ENCODE data around the gene KLHL6. TPM values are rescaled to one million over a fixed set of nuclear protein-coding genes. Genes with fewer than 3 reads are reported as not detected.

KLHL6 gene
- total RNA-seq, 2 experiments from 2014 or later = 40.4 to 41.2 TPM

DNA sequence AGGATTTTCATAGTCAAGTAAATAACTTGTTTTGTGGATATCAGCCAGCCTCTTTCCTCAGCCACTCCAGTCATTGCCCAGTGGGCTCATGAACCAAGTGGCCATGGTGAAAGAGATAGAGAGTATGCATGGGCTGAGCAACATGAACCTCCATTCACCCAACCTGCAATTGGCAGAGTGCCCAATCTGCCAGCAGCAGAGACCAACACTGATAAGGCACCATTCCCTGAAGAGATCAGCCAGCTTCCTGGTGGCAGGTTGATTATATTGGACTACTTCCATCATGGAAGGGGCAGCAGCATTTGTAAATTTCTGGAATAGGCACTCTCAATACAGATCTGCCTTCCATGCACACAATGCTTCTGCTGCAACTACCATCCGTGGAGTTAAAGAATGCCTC lies 116.8 kb downstream of the KLHL6 start:
- ChIA-PET CTCF (interaction anchor here (1.5 to 2.9 kb wide), 3 partner anchors 9 to 17 kb away, joined by 3 to 7 read pairs (median 6); no protein-coding TSS in a partner anchor), POLR2A (no interaction called here)
- H3K4me3 Mint-ChIP-seq = no peak overlapping the region
- H3K9me3 Mint-ChIP-seq = peaks cover 18% of the 10 kb centered on the region
- H3K4me1 Mint-ChIP-seq = peaks cover 35% of the 10 kb centered on the region
- peaks cover 10% of the 10 kb centered on the region for H3K36me3 Mint-ChIP-seq (ENCODE audit: low read depth)
- H3K27me3 Mint-ChIP-seq = peaks cover 16% of the 10 kb centered on the region
- no peak overlapping the region for H3K27ac Mint-ChIP-seq
- no peak for DNase-seq

DNA sequence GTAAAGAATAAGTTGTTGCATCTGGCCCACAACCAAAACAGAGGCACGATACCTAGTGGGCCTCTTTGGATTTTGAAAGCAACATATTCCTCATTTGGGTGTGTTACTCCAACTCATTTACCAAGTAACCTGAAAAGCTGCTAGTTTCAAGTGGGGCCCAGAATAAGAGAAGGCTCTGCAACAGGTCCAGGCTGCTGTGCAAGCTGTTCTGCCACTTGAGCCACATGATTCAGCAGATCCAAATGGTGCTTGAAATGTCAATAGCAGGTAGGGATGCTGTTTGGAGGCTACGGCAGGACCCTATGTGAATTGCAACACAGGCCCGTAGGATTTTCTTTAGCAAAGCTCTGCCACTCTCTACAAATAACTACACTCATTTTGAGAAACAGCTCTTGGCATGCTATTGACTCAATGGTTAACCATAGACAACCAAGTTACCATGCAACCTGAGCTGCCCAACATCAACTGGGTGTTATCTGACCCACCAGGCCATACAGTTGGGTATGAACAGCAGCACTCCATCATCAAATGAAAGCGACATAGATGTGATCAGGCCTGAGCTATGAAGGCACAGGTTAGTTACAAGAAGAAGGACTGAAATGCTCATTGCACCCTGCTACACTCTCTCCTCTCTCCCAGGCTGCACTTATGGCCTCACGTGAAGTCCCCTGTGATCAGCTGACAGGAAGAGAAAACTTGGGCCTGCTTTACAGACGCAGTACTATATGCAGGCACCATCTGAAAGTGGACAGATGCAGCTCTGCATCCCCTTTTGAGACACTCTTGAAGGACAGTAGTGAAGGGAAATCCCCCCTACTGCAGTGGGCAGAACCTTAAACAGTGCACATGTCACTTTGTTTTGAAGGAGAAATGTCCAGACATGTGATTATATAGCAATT lies 117.6 kb downstream of the KLHL6 start:
- no peak overlapping the region for H3K27ac Mint-ChIP-seq

More for the DNA sequence above, 117.6 kb downstream of the KLHL6 start:
- DNase-seq = no peak
- peaks cover 7% of the 10 kb centered on the region for H3K27me3 Mint-ChIP-seq
- H3K36me3 Mint-ChIP-seq (ENCODE audit: low read depth) = peaks cover 2% of the 10 kb centered on the region
- POLR2A ChIA-PET = no interaction called here
- CTCF ChIA-PET = interaction anchor here (2.1 to 2.9 kb wide), 2 partner anchors 10 to 16 kb away, joined by 6 to 7 read pairs; no protein-coding TSS in a partner anchor
- H3K4me3 Mint-ChIP-seq = no peak overlapping the region
- peaks cover 35% of the 10 kb centered on the region for H3K4me1 Mint-ChIP-seq
- H3K9me3 Mint-ChIP-seq = peaks cover 10% of the 10 kb centered on the region

Other genes starting within 250 kb of the KLHL6 start
- gene MCF2L2, start 127.1 kb downstream of the KLHL6 start, total RNA-seq = 1 to 10 TPM; 3.6 to 5.4 TPM
- 10 to 100 TPM; 19.2 to 19.6 TPM for gene KLHL24, start 79.9 kb upstream of the KLHL6 start, total RNA-seq
- gene YEATS2, start 142.1 kb upstream of the KLHL6 start, total RNA-seq = 10 to 100 TPM; 48.2 to 48.7 TPM

All from activated CD4-positive, alpha-beta T cell treated with anti-CD3 and anti-CD28 coated beads, Interleukin-2, amount 10 ng/mL, durations not matched to agents 7 days and 5 days (primary cell).